MCF 10A (cell line): ENCODE results near the gene TUBA1C. TPM values are rescaled to one million over a fixed set of nuclear protein-coding genes. Genes with fewer than 3 reads are reported as not detected.

Experiments used
- BruUV-seq: library from RNA; stranded (reverse); fragments of 400-500 nt; replicated peaks from 2 replicates; lab custom pipeline; 2021; lab: Mats Ljungman, UMichigan
- CTCF ChIA-PET: fragments of 300-600 bp; sonication (Branson Sonifier 250); formaldehyde crosslinking; extraction: SDS; loops from one replicate; lab custom pipeline; 2021; ENCODE audit warnings: antibody characterized with exemption, inconsistent platforms; lab: Yijun Ruan, JAX
- POLR2A ChIA-PET: fragments of 300-600, 350-650 bp; sonication (Branson Sonifier 250); formaldehyde crosslinking; extraction: SDS; loops from one replicate; lab custom pipeline; 2020; ENCODE audit warnings: antibody characterized with exemption, inconsistent platforms; lab: Yijun Ruan, JAX
- DNase-seq: peaks from one replicate; pipeline ENCODE4 v3.0.0-alpha.2; 2018; ENCODE audit not compliant: unreplicated experiment
- H3K27ac Mint-ChIP-seq: one replicate; pipeline ENCODE4 v1.8.0; 2022; ENCODE audit warnings: mild to moderate bottlenecking, low read depth, mixed read lengths; ENCODE audit not compliant: unreplicated experiment
- H3K27me3 Mint-ChIP-seq: one replicate; pipeline ENCODE4 v1.8.0; 2022; ENCODE audit warnings: mixed read lengths; ENCODE audit not compliant: insufficient read depth, unreplicated experiment
- H3K36me3 Mint-ChIP-seq: one replicate; pipeline ENCODE4 v1.8.0; 2022; ENCODE audit warnings: mild to moderate bottlenecking, moderate library complexity, mixed read lengths; ENCODE audit not compliant: insufficient read depth, unreplicated experiment
- H3K4me1 Mint-ChIP-seq: one replicate; pipeline ENCODE4 v1.8.0; 2022; ENCODE audit warnings: mixed read lengths; ENCODE audit not compliant: insufficient read depth, unreplicated experiment
- H3K4me3 Mint-ChIP-seq: one replicate; pipeline ENCODE4 v1.8.0; 2022; ENCODE audit warnings: mild to moderate bottlenecking, moderate library complexity, mixed read lengths; ENCODE audit not compliant: unreplicated experiment
- H3K9me3 Mint-ChIP-seq: one replicate; pipeline ENCODE4 v1.8.0; 2022; ENCODE audit warnings: mixed read lengths; ENCODE audit not compliant: unreplicated experiment
- CTCF ChIP-seq: fragments of 200-600 bp; IDR thresholded peaks from one replicate; pipeline ENCODE4 v1.8.0; 2022; ENCODE audit warnings: antibody characterized with exemption, mild to moderate bottlenecking; ENCODE audit not compliant: unreplicated experiment
- intact Hi-C: fragments of 100-400 bp; cut with micrococcal nuclease; formaldehyde crosslinking; loops from 2 replicates; pipeline ENCODE4 v1.14.1; 2022
- total RNA-seq: library from RNA; stranded (reverse); gene quantifications from 2 replicates; pipeline ENCODE4 v1.2.3, GENCODE V29; 2022

The TUBA1C gene
- total RNA-seq, 1 experiment from 2014 or later, result 303 TPM

GRCh38 chr12:49283541-49284429 is 18.9 kb downstream of the TUBA1C start:
- no peak for TF ChIP-seq CTCF
- H3K27ac Mint-ChIP-seq, result no peak overlapping the region
- POLR2A ChIA-PET, result interaction anchor here (0.6 to 1.9 kb wide), 2 partner anchors 15 to 467 kb away, joined by 3 to 4 read pairs; no protein-coding TSS in a partner anchor
- peaks cover 7% of the 10 kb centered on the region for H3K36me3 Mint-ChIP-seq
- peaks cover 7% of the 10 kb centered on the region for H3K4me1 Mint-ChIP-seq
- H3K27me3 Mint-ChIP-seq, result no peaks in the 10 kb centered on the region
- H3K4me3 Mint-ChIP-seq, result no peak overlapping the region
- no TSS peak for BruUV-seq
- H3K9me3 Mint-ChIP-seq, result no peaks in the 10 kb centered on the region
- intact Hi-C loops, result loop anchor here (10.0 kb wide), 1 partner anchor 301 kb away; no protein-coding TSS in a partner anchor
- CTCF ChIA-PET, result interaction anchor here (1.0 to 16.4 kb wide), 6 partner anchors 13 to 228 kb away, joined by 3 to 251 read pairs (median 6); partner anchors contain the start of genes C1QL4, DNAJC22 and TUBA1C
- DNase-seq, result no peak

- H3K27me3 Mint-ChIP-seq, result no peaks in the 10 kb centered on the region
- BruUV-seq, result no TSS peak
- no peaks in the 10 kb centered on the region for H3K9me3 Mint-ChIP-seq
- intact Hi-C loops, result loop anchor here (5.0 to 10.0 kb wide), 2 partner anchors 53 to 300 kb away; partner anchors contain the start of gene C1QL4
- no peak for DNase-seq
- CTCF ChIA-PET, result interaction anchor here (0.5 to 16.4 kb wide), 7 partner anchors 12 to 251 kb away, joined by 3 to 251 read pairs (median 5); partner anchors contain the start of genes C1QL4, DNAJC22 and TUBA1C
- POLR2A ChIA-PET, result interaction anchor here (0.7 to 1.9 kb wide), 2 partner anchors 16 to 215 kb away, joined by 3 to 4 read pairs; no protein-coding TSS in a partner anchor
- no peak overlapping the region for H3K27ac Mint-ChIP-seq
- TF ChIP-seq CTCF, result no peak
- H3K4me3 Mint-ChIP-seq, result no peak overlapping the region
- peaks cover 7% of the 10 kb centered on the region for H3K36me3 Mint-ChIP-seq
- H3K4me1 Mint-ChIP-seq, result peaks cover under 1% of the 10 kb centered on the region
Measured at GRCh38 chr12:49284672-49285071, 19.8 kb downstream of the TUBA1C start.

DNA sequence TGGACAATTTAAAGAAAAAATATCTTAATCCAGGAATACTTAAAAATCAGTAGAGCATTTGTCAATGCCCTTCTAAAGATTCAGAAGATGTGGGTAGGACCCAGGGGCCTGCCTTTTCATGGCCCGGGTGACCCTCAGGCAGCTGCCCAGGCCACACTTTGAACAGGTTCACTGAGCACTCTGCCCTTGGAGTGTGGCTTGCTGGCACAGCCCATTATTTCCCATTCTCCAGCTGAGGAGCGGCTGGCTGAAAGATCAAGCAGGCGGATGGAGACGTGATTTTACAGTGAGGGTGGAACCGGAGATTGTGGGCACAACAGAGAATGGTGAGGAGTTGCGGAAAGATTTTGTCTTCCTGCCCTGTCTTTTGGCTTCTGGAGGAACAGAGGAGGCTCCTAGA is 23.0 kb downstream of the TUBA1C start:
- Mint-ChIP-seq H3K36me3 (no peaks in the 10 kb centered on the region), H3K27ac (no peak overlapping the region), H3K4me1 (no peaks in the 10 kb centered on the region), H3K4me3 (no peak overlapping the region), H3K27me3 (no peaks in the 10 kb centered on the region), H3K9me3 (no peaks in the 10 kb centered on the region)
- intact Hi-C loops, result loop anchor here (1.0 to 10.0 kb wide), 4 partner anchors 49 to 297 kb away; partner anchors contain the start of gene C1QL4
- DNase-seq, result no peak
- BruUV-seq, result no TSS peak
- ChIA-PET CTCF (interaction anchor here (0.7 to 16.4 kb wide), 18 partner anchors 10 to 470 kb away, joined by 3 to 251 read pairs (median 8); partner anchors contain the start of genes C1QL4, DNAJC22 and SPATS2), POLR2A (interaction anchor here (0.7 to 2.1 kb wide), 5 partner anchors 19 to 670 kb away, joined by 3 to 14 read pairs (median 4); partner anchors contain the start of gene DNAJC22)
- no peak for TF ChIP-seq CTCF
